ENCODE data around the gene HNRNPUL1.

- TF ChIP-seq CTCF (IDR thresholded peaks at IDR 0.05) (no peak), POLR2A (IDR thresholded peaks at IDR 0.05) (no peak)
Measured at GRCh38 chr19:41233748-41234240, 30.4 kb upstream of the HNRNPUL1 start.
